ENCODE measurements around the gene POGLUT2.

- TF ChIP-seq CTCF (IDR thresholded peaks at IDR 0.05; ENCODE audit: low read depth, low read length) (no peak), POLR2A (IDR thresholded peaks at IDR 0.05; ENCODE audit: extremely low read depth, insufficient read length) (peak; percentile 100), MYC (IDR thresholded peaks at IDR 0.05; ENCODE audit: low read depth, low read length) (peak; percentile 98)
Observed at GRCh38 chr13:102773441-102774213, 25.1 kb downstream of the POGLUT2 start, which contains the start of gene TEX30.
